ENCODE data around the gene OPCML. TPM values are rescaled to one million over a fixed set of nuclear protein-coding genes. Genes with fewer than 3 reads are reported as not detected.

Gene OPCML
- total RNA-seq, 2 experiments from 2014 or later, result not detected

GRCh38 chr11:133023232-133023631 lies 509.1 kb downstream of the OPCML start:
- Mint-ChIP-seq H3K9me3 (ENCODE audit: insufficient read depth) (no peaks in the 10 kb centered on the region), H3K4me1 (ENCODE audit: low read depth) (no peaks in the 10 kb centered on the region), H3K27me3 (ENCODE audit: low read depth) (no peaks in the 10 kb centered on the region), H3K36me3 (ENCODE audit: low read depth) (no peaks in the 10 kb centered on the region), H3K4me3 (no peak overlapping the region), H3K27ac (no peak overlapping the region)
- ChIA-PET CTCF (no interaction called here), POLR2A (no interaction called here)
- DNase-seq (no peak), ATAC-seq (no peak)

GRCh38 chr11:133021553-133021952 lies 510.7 kb downstream of the OPCML start:
- CTCF ChIA-PET, result no interaction called here

GRCh38 chr11:133020372-133020714 lies 512.0 kb downstream of the OPCML start:
- Mint-ChIP-seq H3K4me1 (ENCODE audit: low read depth) (no peaks in the 10 kb centered on the region), H3K27me3 (ENCODE audit: low read depth) (no peaks in the 10 kb centered on the region), H3K9me3 (ENCODE audit: insufficient read depth) (no peaks in the 10 kb centered on the region), H3K36me3 (ENCODE audit: low read depth) (no peaks in the 10 kb centered on the region), H3K4me3 (no peak overlapping the region), H3K27ac (no peak overlapping the region)
- POLR2A ChIA-PET, result no interaction called here
- ATAC-seq, result no peak
- DNase-seq, result no peak
- CTCF ChIA-PET, result no interaction called here

More at GRCh38 chr11:133021553-133021952, 510.7 kb downstream of the OPCML start:
- DNase-seq, result no peak
- ATAC-seq, result no peak
- no peaks in the 10 kb centered on the region for H3K27me3 Mint-ChIP-seq (ENCODE audit: low read depth)
- H3K4me1 Mint-ChIP-seq (ENCODE audit: low read depth), result no peaks in the 10 kb centered on the region
- POLR2A ChIA-PET, result no interaction called here
- H3K36me3 Mint-ChIP-seq (ENCODE audit: low read depth), result no peaks in the 10 kb centered on the region
- no peak overlapping the region for H3K4me3 Mint-ChIP-seq
- H3K9me3 Mint-ChIP-seq (ENCODE audit: insufficient read depth), result no peaks in the 10 kb centered on the region
- no peak overlapping the region for H3K27ac Mint-ChIP-seq

GRCh38 chr11:133019545-133020371 lies 512.5 kb downstream of the OPCML start:
- ATAC-seq, result no peak
- ChIA-PET CTCF (no interaction called here), POLR2A (no interaction called here)

GRCh38 chr11:133015457-133015856 lies 516.8 kb downstream of the OPCML start:
- DNase-seq, result no peak
- POLR2A ChIA-PET, result no interaction called here
- Mint-ChIP-seq H3K27me3 (ENCODE audit: low read depth) (no peaks in the 10 kb centered on the region), H3K36me3 (ENCODE audit: low read depth) (no peaks in the 10 kb centered on the region), H3K4me3 (no peak overlapping the region), H3K4me1 (ENCODE audit: low read depth) (no peaks in the 10 kb centered on the region), H3K27ac (no peak overlapping the region), H3K9me3 (ENCODE audit: insufficient read depth) (no peaks in the 10 kb centered on the region)
- CTCF ChIA-PET, result no interaction called here
- no peak for ATAC-seq

More at GRCh38 chr11:133019545-133020371, 512.5 kb downstream of the OPCML start:
- H3K36me3 Mint-ChIP-seq (ENCODE audit: low read depth), result no peaks in the 10 kb centered on the region
- H3K9me3 Mint-ChIP-seq (ENCODE audit: insufficient read depth), result no peaks in the 10 kb centered on the region
- H3K4me3 Mint-ChIP-seq, result no peak overlapping the region
- H3K4me1 Mint-ChIP-seq (ENCODE audit: low read depth), result no peaks in the 10 kb centered on the region
- no peaks in the 10 kb centered on the region for H3K27me3 Mint-ChIP-seq (ENCODE audit: low read depth)
- no peak overlapping the region for H3K27ac Mint-ChIP-seq
- no peak for DNase-seq

- Mint-ChIP-seq H3K27me3 (ENCODE audit: low read depth) (no peaks in the 10 kb centered on the region), H3K4me1 (ENCODE audit: low read depth) (no peaks in the 10 kb centered on the region), H3K9me3 (ENCODE audit: insufficient read depth) (no peaks in the 10 kb centered on the region), H3K27ac (no peak overlapping the region), H3K36me3 (ENCODE audit: low read depth) (no peaks in the 10 kb centered on the region), H3K4me3 (no peak overlapping the region)
- DNase-seq (no peak), ATAC-seq (no peak)
- ChIA-PET CTCF (no interaction called here), POLR2A (interaction anchor here (0.6 kb wide), 1 partner anchor 47 kb away, joined by 3 read pairs; no protein-coding TSS in a partner anchor)
Measured at GRCh38 chr11:133014337-133014736, 518.0 kb downstream of the OPCML start.

- DNase-seq (no peak), ATAC-seq (no peak)
- ChIA-PET POLR2A (no interaction called here), CTCF (no interaction called here)
- no peak overlapping the region for H3K4me3 Mint-ChIP-seq
- no peaks in the 10 kb centered on the region for H3K36me3 Mint-ChIP-seq (ENCODE audit: low read depth)
- no peaks in the 10 kb centered on the region for H3K27me3 Mint-ChIP-seq (ENCODE audit: low read depth)
- no peaks in the 10 kb centered on the region for H3K4me1 Mint-ChIP-seq (ENCODE audit: low read depth)
- no peaks in the 10 kb centered on the region for H3K9me3 Mint-ChIP-seq (ENCODE audit: insufficient read depth)
- no peak overlapping the region for H3K27ac Mint-ChIP-seq
Measured at GRCh38 chr11:133012803-133013202, 519.5 kb downstream of the OPCML start.

GRCh38 chr11:133011604-133012003 lies 520.7 kb downstream of the OPCML start:
- POLR2A ChIA-PET, result no interaction called here
- DNase-seq (no peak), ATAC-seq (no peak)
- Mint-ChIP-seq H3K9me3 (ENCODE audit: insufficient read depth) (no peaks in the 10 kb centered on the region), H3K4me1 (ENCODE audit: low read depth) (no peaks in the 10 kb centered on the region), H3K27me3 (ENCODE audit: low read depth) (no peaks in the 10 kb centered on the region), H3K4me3 (no peak overlapping the region), H3K36me3 (ENCODE audit: low read depth) (no peaks in the 10 kb centered on the region), H3K27ac (no peak overlapping the region)
- CTCF ChIA-PET, result no interaction called here

- H3K4me1 Mint-ChIP-seq (ENCODE audit: low read depth), result no peaks in the 10 kb centered on the region
- H3K27me3 Mint-ChIP-seq (ENCODE audit: low read depth), result no peaks in the 10 kb centered on the region
- ChIA-PET CTCF (no interaction called here), POLR2A (no interaction called here)
- no peak for ATAC-seq
- H3K36me3 Mint-ChIP-seq (ENCODE audit: low read depth), result no peaks in the 10 kb centered on the region
- no peak overlapping the region for H3K27ac Mint-ChIP-seq
- DNase-seq, result no peak
- no peaks in the 10 kb centered on the region for H3K9me3 Mint-ChIP-seq (ENCODE audit: insufficient read depth)
- H3K4me3 Mint-ChIP-seq, result no peak overlapping the region
Measured at GRCh38 chr11:133007027-133007584, 525.2 kb downstream of the OPCML start.

- ATAC-seq (no peak), DNase-seq (no peak)
- Mint-ChIP-seq H3K4me3 (no peak overlapping the region), H3K9me3 (ENCODE audit: insufficient read depth) (no peaks in the 10 kb centered on the region), H3K36me3 (ENCODE audit: low read depth) (no peaks in the 10 kb centered on the region), H3K4me1 (ENCODE audit: low read depth) (no peaks in the 10 kb centered on the region), H3K27me3 (ENCODE audit: low read depth) (no peaks in the 10 kb centered on the region), H3K27ac (no peak overlapping the region)
- POLR2A ChIA-PET, result no interaction called here
- CTCF ChIA-PET, result no interaction called here
Measured at GRCh38 chr11:133004369-133004768, 527.9 kb downstream of the OPCML start.

- Mint-ChIP-seq H3K4me3 (no peak overlapping the region), H3K4me1 (ENCODE audit: low read depth) (no peaks in the 10 kb centered on the region), H3K9me3 (ENCODE audit: insufficient read depth) (no peaks in the 10 kb centered on the region), H3K27me3 (ENCODE audit: low read depth) (peaks cover 5% of the 10 kb centered on the region), H3K36me3 (ENCODE audit: low read depth) (no peaks in the 10 kb centered on the region), H3K27ac (no peak overlapping the region)
- DNase-seq (no peak), ATAC-seq (no peak)
- ChIA-PET CTCF (no interaction called here), POLR2A (no interaction called here)
Measured at GRCh38 chr11:132999516-132999915, 532.8 kb downstream of the OPCML start.

- H3K27ac Mint-ChIP-seq, result no peak overlapping the region
- H3K4me1 Mint-ChIP-seq (ENCODE audit: low read depth), result no peaks in the 10 kb centered on the region
- ChIA-PET CTCF (no interaction called here), POLR2A (no interaction called here)
- no peak for DNase-seq
- ATAC-seq, result no peak
- H3K4me3 Mint-ChIP-seq, result no peak overlapping the region
- H3K36me3 Mint-ChIP-seq (ENCODE audit: low read depth), result no peaks in the 10 kb centered on the region
- H3K27me3 Mint-ChIP-seq (ENCODE audit: low read depth), result peaks cover 6% of the 10 kb centered on the region
- no peaks in the 10 kb centered on the region for H3K9me3 Mint-ChIP-seq (ENCODE audit: insufficient read depth)
Measured at GRCh38 chr11:132999031-132999430, 533.3 kb downstream of the OPCML start.

- Mint-ChIP-seq H3K4me1 (ENCODE audit: low read depth) (no peaks in the 10 kb centered on the region), H3K9me3 (ENCODE audit: insufficient read depth) (no peaks in the 10 kb centered on the region), H3K27ac (no peak overlapping the region), H3K27me3 (ENCODE audit: low read depth) (peaks cover 12% of the 10 kb centered on the region), H3K4me3 (no peak overlapping the region), H3K36me3 (ENCODE audit: low read depth) (no peaks in the 10 kb centered on the region)
- ChIA-PET POLR2A (no interaction called here), CTCF (no interaction called here)
- ATAC-seq, result no peak
- no peak for DNase-seq
Measured at GRCh38 chr11:132997396-132997795, 534.9 kb downstream of the OPCML start.

Data from activated CD8-positive, alpha-beta T cell treated with anti-CD3 and anti-CD28 coated beads, Interleukin-2, amount 10 ng/mL, durations not matched to agents 7 days and 5 days (primary cell).